Stimulated activated effector memory CD8-positive, alpha-beta T cell treated with anti-CD3 and anti-CD28 coated beads, Interleukin-12 subunit alpha, Interleukin-12 subunit beta, amount 100 ng/mL, for 72 hours (primary cell): ENCODE results near the gene RPL7L1.

ENCODE experiments used
- ATAC-seq: fragments of 150-1000 bp; cut with Tn5 transposase; 2 replicates; pipeline ENCODE4 v1.10.0; 2021
- DNase-seq, 2 donors: peaks; one replicate each; pipeline ENCODE4 v3.0.0; 2021 to 2022; ENCODE audit warnings: low spot score in 2 of 2
- H3K27ac Mint-ChIP-seq: one replicate; pipeline ENCODE4 v1.8.0; 2022; ENCODE audit warnings: mild to moderate bottlenecking, mixed read lengths
- H3K36me3 Mint-ChIP-seq: one replicate; pipeline ENCODE4 v1.8.0; 2022; ENCODE audit warnings: mild to moderate bottlenecking, mixed read lengths
- H3K4me1 Mint-ChIP-seq: one replicate; pipeline ENCODE4 v1.8.0; 2022; ENCODE audit warnings: mixed read lengths
- H3K4me3 Mint-ChIP-seq: one replicate; pipeline ENCODE4 v1.8.0; 2022; ENCODE audit warnings: mild to moderate bottlenecking, mixed read lengths
- H3K9me3 Mint-ChIP-seq: one replicate; pipeline ENCODE4 v1.8.0; 2022; ENCODE audit warnings: mixed read lengths

RPL7L1 gene

GRCh38 chr6:42937548-42938427 is 58.4 kb downstream of the RPL7L1 start:
- Mint-ChIP-seq H3K4me1 (peaks cover 24% of the 10 kb centered on the region), H3K9me3 (no peaks in the 10 kb centered on the region), H3K4me3 (no peak overlapping the region), H3K27ac (peak overlapping the region; percentile 35), H3K36me3 (peaks cover 85% of the 10 kb centered on the region)
- ATAC-seq (no peak), DNase-seq (no peak)

GRCh38 chr6:42938428-42938796 is 59.0 kb downstream of the RPL7L1 start:
- Mint-ChIP-seq H3K4me1 (peaks cover 18% of the 10 kb centered on the region), H3K36me3 (peaks cover 80% of the 10 kb centered on the region), H3K27ac (peak overlapping the region; percentile 35), H3K4me3 (no peak overlapping the region), H3K9me3 (no peaks in the 10 kb centered on the region)
- ATAC-seq (no peak), DNase-seq (no peak)

GRCh38 chr6:42938987-42939809 is 59.8 kb downstream of the RPL7L1 start:
- H3K4me3 Mint-ChIP-seq, result no peak overlapping the region
- peaks cover 80% of the 10 kb centered on the region for H3K36me3 Mint-ChIP-seq
- peaks cover 17% of the 10 kb centered on the region for H3K4me1 Mint-ChIP-seq
- DNase-seq (no peak), ATAC-seq (no peak)
- peak overlapping the region; percentile 54 for H3K27ac Mint-ChIP-seq
- no peaks in the 10 kb centered on the region for H3K9me3 Mint-ChIP-seq
